Activated CD4-positive, alpha-beta T cell treated with anti-CD3 and anti-CD28 coated beads, Interleukin-2, amount 10 ng/mL, durations not matched to agents 7 days and 5 days (primary cell): Measurements from ENCODE around the gene ZBTB25. TPM values are rescaled to one million over a fixed set of nuclear protein-coding genes. Genes with fewer than 3 reads are reported as not detected.

Experiments used
- CTCF ChIA-PET: fragments of 350-600 bp; sonication (Branson Sonifier 250); formaldehyde crosslinking; loops from one replicate; lab custom pipeline; 2021; ENCODE audit warnings: antibody characterized with exemption; lab: Charles Lee
- POLR2A ChIA-PET: fragments of 350-600 bp; sonication (Branson Sonifier 250); formaldehyde crosslinking; loops from one replicate; lab custom pipeline; 2021; ENCODE audit warnings: antibody characterized with exemption; lab: Charles Lee
- DNase-seq: peaks from one replicate; pipeline ENCODE4 v3.0.0-alpha.2; 2020
- H3K27ac Mint-ChIP-seq: one replicate; pipeline ENCODE4 v1.8.0; 2021; ENCODE audit warnings: mild to moderate bottlenecking, moderate library complexity, mixed read lengths
- H3K27me3 Mint-ChIP-seq: one replicate; pipeline ENCODE4 v1.8.0; 2021; ENCODE audit warnings: mixed read lengths
- H3K36me3 Mint-ChIP-seq: one replicate; pipeline ENCODE4 v1.8.0; 2021; ENCODE audit warnings: low read depth, mixed read lengths
- H3K4me1 Mint-ChIP-seq: one replicate; pipeline ENCODE4 v1.8.0; 2021; ENCODE audit warnings: mixed read lengths
- H3K4me3 Mint-ChIP-seq: one replicate; pipeline ENCODE4 v1.8.0; 2021; ENCODE audit warnings: mild to moderate bottlenecking, moderate library complexity, mixed read lengths
- H3K9me3 Mint-ChIP-seq: one replicate; pipeline ENCODE4 v1.8.0; 2021; ENCODE audit warnings: mixed read lengths
- total RNA-seq, 2 experiments: library from RNA; stranded (reverse); gene quantifications; one replicate each; pipeline ENCODE4 v1.2.3, GENCODE V29; 2021

The ZBTB25 gene
- total RNA-seq, 2 experiments from 2014 or later, result 29.2 to 31.2 TPM

DNA sequence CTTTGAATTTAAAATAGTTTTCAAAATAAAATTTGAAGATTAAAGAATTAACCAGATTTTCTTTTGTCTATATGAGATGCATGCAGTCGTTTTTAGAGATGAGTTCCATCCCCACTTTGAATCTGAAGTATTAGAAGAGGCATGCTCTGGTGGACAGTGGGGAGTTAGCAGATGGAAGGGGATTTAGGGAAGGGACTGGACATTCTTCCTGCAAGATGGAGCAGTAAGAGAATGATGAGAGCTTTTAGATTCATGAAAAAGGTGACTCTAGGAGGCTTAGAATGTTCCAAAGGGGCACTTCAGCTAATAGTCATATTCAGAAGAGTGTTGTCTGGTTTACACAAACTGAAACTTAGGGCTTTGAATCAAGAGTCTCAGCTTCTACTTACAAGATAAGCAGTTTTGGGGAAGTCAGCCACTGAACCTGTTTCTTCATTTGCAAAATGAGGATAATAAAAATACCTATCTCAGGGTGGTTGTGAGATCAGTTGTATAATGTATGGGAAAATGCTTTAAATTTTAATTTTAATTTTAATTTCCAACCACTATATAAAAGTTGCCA, 4.7 kb upstream of the ZBTB25 start:
- POLR2A ChIA-PET, result no interaction called here
- Mint-ChIP-seq H3K4me3 (peak overlapping the region; percentile 94), H3K9me3 (no peaks in the 10 kb centered on the region), H3K36me3 (peaks cover 35% of the 10 kb centered on the region), H3K4me1 (peaks cover 69% of the 10 kb centered on the region), H3K27me3 (no peaks in the 10 kb centered on the region), H3K27ac (peak overlapping the region; percentile 100)
- no peak for DNase-seq
- CTCF ChIA-PET, result interaction anchor here (0.6 to 1.6 kb wide), 5 partner anchors 10 to 1158 kb away, joined by 3 to 5 read pairs (median 4); no protein-coding TSS in a partner anchor

DNA sequence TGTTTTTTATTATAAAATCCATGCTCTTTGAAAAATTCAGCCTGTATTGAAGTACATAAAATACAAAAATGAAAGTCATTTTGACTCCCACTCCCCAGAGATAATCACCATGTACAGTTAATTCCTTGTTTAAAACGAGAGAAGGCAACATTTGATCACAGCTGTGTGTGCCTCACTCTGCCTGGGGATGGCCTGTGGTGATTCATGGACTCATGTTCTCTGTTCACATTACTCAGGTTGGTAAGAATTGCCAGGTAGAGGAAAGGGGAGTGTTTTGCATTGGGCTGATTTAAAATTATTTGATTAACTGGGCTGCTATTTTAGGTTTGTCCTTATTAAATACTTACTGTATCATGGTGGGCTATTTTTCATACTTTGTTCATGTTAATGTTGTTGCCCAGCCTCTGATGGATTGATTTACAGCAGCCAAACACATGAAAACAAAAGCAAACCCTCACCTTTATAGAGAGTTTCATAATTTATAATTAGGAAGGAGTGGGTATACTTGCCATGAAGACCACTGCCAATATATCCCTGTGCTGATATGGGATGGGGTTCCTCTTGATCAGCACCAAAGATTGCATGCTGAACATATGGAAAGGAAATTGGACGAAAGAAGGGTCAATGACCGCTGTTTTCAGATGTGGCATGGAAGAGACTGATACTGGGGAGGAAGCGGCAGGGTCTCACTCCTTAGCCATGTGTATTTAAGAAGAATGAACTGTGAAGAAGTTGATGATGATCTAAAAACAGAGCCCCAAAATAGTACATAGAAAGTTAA, 3.9 kb upstream of the ZBTB25 start:
- CTCF ChIA-PET, result interaction anchor here (0.6 kb wide), 2 partner anchors 74 to 189 kb away, joined by 3 to 4 read pairs; no protein-coding TSS in a partner anchor

DNA sequence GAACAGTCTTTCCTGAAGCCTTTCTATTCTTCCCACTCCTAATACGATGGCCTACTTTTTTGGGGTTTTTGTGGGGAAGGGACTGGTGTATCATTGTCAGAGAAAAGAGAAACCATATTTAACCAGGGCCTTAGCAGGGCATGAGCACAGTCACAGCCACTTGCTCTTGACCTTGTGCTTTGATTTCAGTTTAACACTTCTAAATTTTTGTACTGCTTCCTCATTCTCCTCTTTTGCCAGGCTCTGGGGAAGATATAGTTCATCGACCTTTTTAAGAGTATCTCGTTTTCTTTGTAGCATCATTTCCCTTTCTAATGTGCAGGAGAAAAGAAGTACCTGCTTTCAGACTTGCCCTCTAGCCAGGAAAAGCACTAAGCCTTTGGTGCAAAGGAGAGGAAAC, 3.1 kb upstream of the ZBTB25 start:
- peaks cover 48% of the 10 kb centered on the region for H3K36me3 Mint-ChIP-seq
- CTCF ChIA-PET, result no interaction called here

More for the DNA sequence above, 3.9 kb upstream of the ZBTB25 start:
- Mint-ChIP-seq H3K27ac (peak overlapping the region; percentile 100), H3K9me3 (no peaks in the 10 kb centered on the region), H3K36me3 (peaks cover 40% of the 10 kb centered on the region), H3K27me3 (no peaks in the 10 kb centered on the region), H3K4me3 (peak overlapping the region; percentile 94), H3K4me1 (peaks cover 64% of the 10 kb centered on the region)
- POLR2A ChIA-PET, result no interaction called here
- no peak for DNase-seq

DNA sequence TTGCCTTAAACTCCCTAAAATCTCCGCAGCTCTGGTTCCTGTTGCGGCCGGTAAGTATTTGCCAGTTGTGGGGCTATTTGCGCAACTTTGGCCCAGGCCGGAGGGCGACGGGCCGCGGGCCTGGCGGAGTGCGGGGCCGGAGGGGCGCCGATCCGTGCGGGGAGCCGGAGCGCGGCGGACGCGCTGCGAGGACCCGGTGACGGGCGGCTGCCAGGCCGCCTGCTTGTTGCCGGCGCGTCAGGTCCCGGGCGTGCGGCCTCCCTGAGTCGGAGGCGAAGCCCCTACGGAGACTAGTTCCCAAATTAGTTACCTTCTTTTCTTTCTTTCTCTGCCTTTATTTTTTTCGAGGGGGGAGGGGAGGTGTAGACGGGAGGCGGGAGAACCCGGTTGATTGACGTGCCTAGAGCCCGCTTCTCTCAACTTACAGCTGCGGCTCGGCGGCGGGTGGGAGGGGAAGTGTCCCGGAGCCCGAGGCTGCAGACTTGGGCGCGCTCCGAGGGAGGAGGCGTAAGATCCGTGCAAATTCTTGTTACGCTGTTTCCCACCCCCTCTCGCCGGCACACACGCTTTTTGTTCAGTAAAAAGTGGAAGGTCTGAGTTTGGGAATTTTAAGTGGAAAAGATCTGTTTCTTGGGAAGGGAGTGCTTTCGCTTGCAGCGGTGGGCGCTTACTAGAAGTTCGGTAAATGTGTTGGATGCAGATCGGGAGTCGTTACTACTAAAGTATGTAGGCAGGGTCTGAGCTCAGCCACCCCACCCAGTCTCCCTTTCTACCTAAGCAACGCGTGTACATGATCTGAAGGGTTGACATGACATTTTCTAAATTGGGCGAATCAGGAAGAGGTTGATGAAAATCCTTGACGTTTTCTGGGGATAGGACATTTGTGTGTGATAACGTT, 1.5 kb upstream of the ZBTB25 start:
- H3K36me3 Mint-ChIP-seq, result peaks cover 53% of the 10 kb centered on the region
- ChIA-PET CTCF (interaction anchor here (1.3 kb wide), 1 partner anchor 16 kb away, joined by 3 read pairs; no protein-coding TSS in a partner anchor), POLR2A (interaction anchor here (0.7 to 0.9 kb wide), 2 partner anchors 166 to 864 kb away, joined by 3 to 4 read pairs; partner anchors contain the start of gene WDR89)
- H3K9me3 Mint-ChIP-seq, result no peaks in the 10 kb centered on the region
- peak overlapping the region; percentile 94 for H3K4me3 Mint-ChIP-seq
- no peaks in the 10 kb centered on the region for H3K27me3 Mint-ChIP-seq
- peak overlapping the region; percentile 100 for H3K27ac Mint-ChIP-seq
- peaks cover 59% of the 10 kb centered on the region for H3K4me1 Mint-ChIP-seq
- DNase-seq, result peak; percentile 89

More for the DNA sequence above, 3.1 kb upstream of the ZBTB25 start:
- Mint-ChIP-seq H3K27ac (peak overlapping the region; percentile 100), H3K4me1 (peaks cover 63% of the 10 kb centered on the region), H3K9me3 (no peaks in the 10 kb centered on the region), H3K4me3 (peak overlapping the region; percentile 94), H3K27me3 (no peaks in the 10 kb centered on the region)
- no peak for DNase-seq
- POLR2A ChIA-PET, result no interaction called here

DNA sequence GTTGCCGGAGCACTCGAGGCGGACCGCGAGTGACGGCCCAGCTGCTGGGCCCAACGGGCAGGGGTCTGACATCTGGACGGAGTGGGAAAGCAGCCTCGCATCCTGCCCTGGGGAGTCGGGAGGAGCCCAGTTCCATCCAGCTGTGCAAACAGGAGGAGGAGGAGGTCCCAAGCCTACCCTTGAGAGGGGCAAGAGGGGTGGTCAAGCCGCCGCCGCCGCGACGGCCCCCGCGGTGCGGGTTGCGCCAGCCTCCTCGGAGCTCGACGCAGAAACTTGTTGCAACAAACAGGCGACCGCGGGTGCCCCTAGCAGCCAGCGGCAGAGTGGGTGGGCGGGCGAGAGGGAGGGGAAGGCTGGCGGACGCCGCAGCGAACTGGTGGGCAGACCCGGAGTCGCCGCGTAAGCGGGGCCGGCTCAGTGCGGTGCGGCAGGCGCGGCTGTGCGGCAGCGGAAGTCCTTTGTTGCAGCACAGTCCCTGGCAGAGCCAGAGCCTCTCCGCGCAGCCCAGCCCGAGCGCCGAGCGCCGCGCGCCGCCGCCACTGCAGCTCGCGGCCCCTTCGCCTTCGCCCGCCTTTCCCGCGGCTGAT, 765 bp upstream of the ZBTB25 start, which contains the start of gene ZBTB1:
ZBTB1 (plus strand) TSS at position 461 of the 587 bp plus-strand sequence. CDS start 16,735 bp downstream, outside the sequence.
- H3K27me3 Mint-ChIP-seq, result no peaks in the 10 kb centered on the region
- ChIA-PET CTCF (interaction anchor here (1.3 kb wide), 1 partner anchor 17 kb away, joined by 3 read pairs; no protein-coding TSS in a partner anchor), POLR2A (interaction anchor here (0.6 to 0.7 kb wide), 2 partner anchors 78 to 863 kb away, joined by 3 to 4 read pairs; partner anchors contain the start of gene WDR89)
- H3K36me3 Mint-ChIP-seq, result peaks cover 59% of the 10 kb centered on the region
- peak within 1 kb of the TSS; percentile 94 for H3K4me3 Mint-ChIP-seq
- DNase-seq, result peak; percentile 86
- H3K9me3 Mint-ChIP-seq, result no peaks in the 10 kb centered on the region
- peaks cover 61% of the 10 kb centered on the region for H3K4me1 Mint-ChIP-seq
- peak within 1 kb of the TSS; percentile 100 for H3K27ac Mint-ChIP-seq

DNA sequence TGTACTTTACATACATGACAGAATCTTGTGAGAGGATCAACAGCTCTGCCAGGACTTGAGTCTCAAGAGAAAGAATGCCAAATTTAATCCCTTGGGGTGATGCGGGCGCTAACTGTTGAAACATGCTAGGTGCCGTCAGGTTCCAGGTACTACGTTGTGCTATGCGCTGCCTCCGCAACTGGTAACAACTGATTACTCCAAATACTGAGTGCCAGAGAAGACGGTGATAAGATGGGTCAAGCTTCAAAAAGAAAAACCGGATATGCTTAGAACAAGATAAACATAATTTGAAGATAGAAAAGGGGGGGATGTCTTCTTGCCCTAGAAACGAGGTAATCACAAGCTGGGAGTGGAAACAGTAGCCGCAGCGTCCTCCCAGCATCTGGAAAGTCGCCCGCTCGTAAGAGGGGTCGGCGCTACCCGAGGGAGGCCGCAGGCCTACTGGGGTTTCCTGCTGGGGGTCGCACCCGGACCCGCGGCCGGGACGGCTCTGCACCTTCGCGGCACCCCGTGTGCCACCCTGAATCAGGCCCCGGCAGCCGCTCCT, 678 bp downstream of the ZBTB25 start:
- Mint-ChIP-seq H3K4me3 (peak overlapping the region; percentile 99), H3K9me3 (no peaks in the 10 kb centered on the region), H3K36me3 (peaks cover 56% of the 10 kb centered on the region), H3K27ac (peak overlapping the region; percentile 100), H3K27me3 (no peaks in the 10 kb centered on the region), H3K4me1 (peaks cover 54% of the 10 kb centered on the region)
- POLR2A ChIA-PET, result no interaction called here
- CTCF ChIA-PET, result interaction anchor here (0.6 to 1.7 kb wide), 5 partner anchors 8 to 910 kb away, joined by 3 to 5 read pairs (median 3); no protein-coding TSS in a partner anchor
- DNase-seq, result peak; percentile 31

DNA sequence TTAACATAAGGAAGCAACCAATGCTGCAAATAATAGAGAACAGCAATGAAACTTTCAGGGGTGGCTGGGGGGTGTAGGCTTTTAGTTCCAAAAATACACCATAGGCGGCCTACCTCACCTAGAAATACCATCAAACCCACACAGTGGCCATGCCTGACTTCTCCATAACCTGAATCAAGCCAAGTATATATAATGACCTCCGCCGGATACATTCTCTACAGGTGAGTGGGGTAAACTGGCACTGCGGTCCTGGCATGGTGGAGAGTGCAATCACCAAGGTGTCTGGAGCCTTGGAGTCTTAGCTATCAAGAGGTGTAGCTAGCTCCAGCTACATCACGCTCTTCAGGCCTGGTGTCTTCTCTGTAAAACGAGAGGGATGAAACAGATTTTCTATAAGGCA, 1.2 kb downstream of the ZBTB25 start:
- peaks cover 58% of the 10 kb centered on the region for H3K36me3 Mint-ChIP-seq
- H3K4me3 Mint-ChIP-seq, result peak overlapping the region; percentile 99
- ChIA-PET POLR2A (no interaction called here), CTCF (interaction anchor here (0.6 to 1.7 kb wide), 6 partner anchors 9 to 910 kb away, joined by 3 to 5 read pairs (median 3); no protein-coding TSS in a partner anchor)
- peaks cover 53% of the 10 kb centered on the region for H3K4me1 Mint-ChIP-seq
- peak overlapping the region; percentile 100 for H3K27ac Mint-ChIP-seq
- H3K9me3 Mint-ChIP-seq, result no peaks in the 10 kb centered on the region
- no peaks in the 10 kb centered on the region for H3K27me3 Mint-ChIP-seq
- DNase-seq, result peak; percentile 34

DNA sequence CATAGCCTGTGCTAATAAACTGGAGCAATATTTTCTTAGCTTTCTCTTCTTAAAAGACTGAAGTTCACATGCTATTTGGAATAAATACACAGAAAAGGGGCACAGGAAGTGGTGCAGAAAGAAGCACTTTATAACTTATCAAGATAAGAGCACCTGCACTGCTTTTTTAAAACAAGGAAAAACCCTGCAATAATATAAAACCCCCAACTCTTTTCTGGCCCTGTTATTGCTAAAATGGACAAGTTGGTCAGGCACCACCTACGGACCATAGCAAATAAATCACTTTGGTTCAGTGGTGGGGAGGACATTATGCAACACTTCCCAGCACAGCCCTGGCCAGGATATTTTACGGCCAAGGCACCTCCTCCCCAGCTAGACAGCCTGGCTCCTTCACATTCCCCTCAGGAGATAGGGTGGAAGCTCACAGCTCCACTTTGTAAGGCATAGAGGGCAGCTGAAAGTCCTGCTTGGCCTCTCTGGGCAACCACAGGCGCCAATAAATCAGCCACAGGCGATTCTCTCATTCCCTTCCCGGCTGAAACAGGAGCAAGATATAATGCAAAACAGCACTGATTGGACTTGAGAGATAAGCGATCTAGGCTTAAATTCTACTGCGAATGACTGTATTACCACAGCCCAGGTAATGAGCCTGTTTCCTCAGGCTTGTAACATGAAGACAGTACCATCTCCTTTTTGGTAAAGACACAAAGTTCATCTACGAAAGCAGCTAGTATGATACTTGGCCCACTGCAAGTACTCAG, 2.0 kb downstream of the ZBTB25 start:
- DNase-seq, result no peak
- ChIA-PET POLR2A (no interaction called here), CTCF (interaction anchor here (0.7 to 1.7 kb wide), 8 partner anchors 9 to 179 kb away, joined by 3 to 5 read pairs (median 3); no protein-coding TSS in a partner anchor)
- no peaks in the 10 kb centered on the region for H3K27me3 Mint-ChIP-seq
- H3K36me3 Mint-ChIP-seq, result peaks cover 57% of the 10 kb centered on the region
- no peaks in the 10 kb centered on the region for H3K9me3 Mint-ChIP-seq
- peaks cover 53% of the 10 kb centered on the region for H3K4me1 Mint-ChIP-seq
- H3K27ac Mint-ChIP-seq, result peak overlapping the region; percentile 100
- peak overlapping the region; percentile 99 for H3K4me3 Mint-ChIP-seq

DNA sequence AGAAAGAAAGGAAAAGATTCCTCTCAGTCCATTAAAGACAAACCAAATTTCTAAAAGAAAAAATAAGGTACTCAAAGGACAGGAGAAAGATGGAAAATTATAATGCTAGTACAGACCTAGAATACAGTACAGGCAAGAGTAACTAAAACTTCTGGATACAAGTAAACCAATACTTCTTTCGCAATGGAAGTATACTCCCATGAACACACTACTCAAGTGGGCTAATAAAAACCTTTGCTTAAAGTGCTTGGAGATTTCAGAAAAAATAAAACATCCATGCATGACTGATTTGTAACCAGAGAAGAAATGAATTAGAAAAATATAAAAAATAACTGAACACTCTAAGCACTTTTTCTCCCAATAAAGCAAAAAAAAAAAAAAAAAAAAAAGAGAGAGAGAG, 3.5 kb downstream of the ZBTB25 start:
- H3K4me3 Mint-ChIP-seq, result peak overlapping the region; percentile 99
- ChIA-PET POLR2A (no interaction called here), CTCF (interaction anchor here (0.6 to 1.5 kb wide), 2 partner anchors 24 to 116 kb away, joined by 3 read pairs; no protein-coding TSS in a partner anchor)
- DNase-seq, result no peak
- H3K9me3 Mint-ChIP-seq, result no peaks in the 10 kb centered on the region
- H3K27ac Mint-ChIP-seq, result peak overlapping the region; percentile 100
- no peaks in the 10 kb centered on the region for H3K27me3 Mint-ChIP-seq
- H3K36me3 Mint-ChIP-seq, result peaks cover 51% of the 10 kb centered on the region
- peaks cover 48% of the 10 kb centered on the region for H3K4me1 Mint-ChIP-seq

DNA sequence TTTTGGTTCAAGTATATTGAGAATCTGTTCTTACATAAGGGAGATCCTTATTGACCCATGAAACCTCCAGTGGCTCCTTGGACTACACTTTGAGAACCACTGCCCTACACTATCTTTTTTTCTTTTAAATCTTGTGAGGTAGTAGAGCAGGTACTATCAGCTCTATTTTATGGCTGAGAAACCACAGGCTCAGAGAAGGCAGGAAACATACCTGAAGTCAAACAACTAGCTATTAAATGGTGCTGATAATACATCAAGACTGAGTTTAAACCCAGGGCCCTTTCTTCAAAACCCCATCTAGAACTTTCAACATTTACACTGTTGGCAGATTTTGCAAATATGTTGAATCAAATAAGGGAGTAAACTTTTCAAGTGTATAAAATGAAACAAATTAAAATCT, 6.9 kb downstream of the ZBTB25 start:
- no peaks in the 10 kb centered on the region for H3K27me3 Mint-ChIP-seq
- POLR2A ChIA-PET, result no interaction called here
- peaks cover 61% of the 10 kb centered on the region for H3K4me1 Mint-ChIP-seq
- H3K27ac Mint-ChIP-seq, result no peak overlapping the region
- H3K9me3 Mint-ChIP-seq, result no peaks in the 10 kb centered on the region
- DNase-seq, result no peak
- H3K4me3 Mint-ChIP-seq, result no peak overlapping the region
- peaks cover 53% of the 10 kb centered on the region for H3K36me3 Mint-ChIP-seq
- CTCF ChIA-PET, result interaction anchor here (0.6 to 1.9 kb wide), 7 partner anchors 12 to 138 kb away, joined by 3 to 10 read pairs (median 3); no protein-coding TSS in a partner anchor

DNA sequence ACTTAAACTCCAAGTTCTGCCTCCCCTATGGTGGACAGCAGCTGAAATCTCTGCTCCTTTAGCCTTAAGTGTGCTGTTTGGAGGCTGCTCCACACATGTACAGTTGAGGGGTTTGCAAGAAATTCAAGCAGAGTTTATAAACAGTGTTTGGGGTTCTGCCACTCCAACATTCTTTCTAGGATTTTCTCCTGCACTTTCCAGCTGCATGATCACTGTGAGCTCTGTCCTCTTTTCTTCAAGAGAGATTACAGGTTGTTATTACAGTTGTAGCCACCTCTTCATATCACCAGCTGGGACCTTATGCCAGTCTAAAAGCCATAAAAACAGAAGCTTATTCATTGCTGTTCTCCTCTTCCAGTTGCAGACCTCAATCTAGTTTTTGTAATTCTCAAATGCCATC, 8.4 kb downstream of the ZBTB25 start:
- CTCF ChIA-PET, result interaction anchor here (1.1 kb wide), 1 partner anchor 45 kb away, joined by 3 read pairs; the partner anchor contains the start of gene HSPA2
- Mint-ChIP-seq H3K36me3 (peaks cover 57% of the 10 kb centered on the region), H3K9me3 (no peaks in the 10 kb centered on the region), H3K4me3 (no peak overlapping the region), H3K4me1 (peaks cover 57% of the 10 kb centered on the region), H3K27ac (no peak overlapping the region), H3K27me3 (no peaks in the 10 kb centered on the region)
- POLR2A ChIA-PET, result interaction anchor here (0.5 kb wide), 1 partner anchor 137 kb away, joined by 3 read pairs; no protein-coding TSS in a partner anchor
- no peak for DNase-seq
